Urothelium cell line (cell line): ENCODE measurements around the gene ABCA7.

Experiments
- DNase-seq: peaks from one replicate; pipeline ENCODE4 v3.0.0; 2011; ENCODE audit warnings: low spot score, mixed read lengths
- FAIRE-seq: peaks from 2 replicates; lab custom pipeline; 2011; peaks lifted over from hg19 to GRCh38; lab: Jason Lieb, UNC

Gene ABCA7

GRCh38 chr19:1055886-1056620, 16.1 kb downstream of the ABCA7 start:
- FAIRE-seq (no peak), DNase-seq (no peak)

- FAIRE-seq (no peak), DNase-seq (no peak)
Observed at GRCh38 chr19:1057176-1057855, 17.4 kb downstream of the ABCA7 start.

- no peak for FAIRE-seq
- DNase-seq: no peak
Observed at GRCh38 chr19:1058112-1058511, 18.2 kb downstream of the ABCA7 start.

GRCh38 chr19:1060689-1061088, 20.8 kb downstream of the ABCA7 start:
- FAIRE-seq: no peak
- DNase-seq: no peak

- DNase-seq (no peak), FAIRE-seq (no peak)
Observed at GRCh38 chr19:1061987-1062386, 22.1 kb downstream of the ABCA7 start.

GRCh38 chr19:1062387-1063029, 22.6 kb downstream of the ABCA7 start:
- FAIRE-seq (no peak), DNase-seq (no peak)

- DNase-seq: no peak
- no peak for FAIRE-seq
Observed at GRCh38 chr19:1063030-1063908, 23.4 kb downstream of the ABCA7 start.

- DNase-seq (no peak), FAIRE-seq (no peak)
Observed at GRCh38 chr19:1063909-1064660, 24.2 kb downstream of the ABCA7 start.

GRCh38 chr19:1064661-1065605, 25.0 kb downstream of the ABCA7 start:
- FAIRE-seq (no peak), DNase-seq (no peak)

GRCh38 chr19:1065606-1066109, 25.8 kb downstream of the ABCA7 start:
- DNase-seq (peak; percentile 44), FAIRE-seq (no peak)

GRCh38 chr19:1066251-1066747, 26.4 kb downstream of the ABCA7 start:
- no peak for FAIRE-seq
- no peak for DNase-seq

GRCh38 chr19:1066748-1067340, 26.9 kb downstream of the ABCA7 start, which contains the start of gene ARHGAP45:
Gene ARHGAP45 (plus strand): TSS chr19:1067167. CDS start chr19:1067406, 239 bp downstream.
- DNase-seq (no peak), FAIRE-seq (no peak)

GRCh38 chr19:1067341-1067957, 27.5 kb downstream of the ABCA7 start:
- FAIRE-seq (no peak), DNase-seq (no peak)

- FAIRE-seq (no peak), DNase-seq (no peak)
Observed at GRCh38 chr19:1068009-1069001, 28.4 kb downstream of the ABCA7 start.

GRCh38 chr19:1069009-1069779, 29.3 kb downstream of the ABCA7 start:
- DNase-seq (no peak), FAIRE-seq (no peak)

- no peak for FAIRE-seq
- no peak for DNase-seq
Observed at GRCh38 chr19:1070576-1070930, 30.6 kb downstream of the ABCA7 start.
